CD8-positive, alpha-beta memory T cell (primary cell): ENCODE data around the gene ADCK1. TPM values are rescaled to one million over a fixed set of nuclear protein-coding genes. Genes with fewer than 3 reads are reported as not detected.
"Not testable (repeated sequence)": the region's sequence is repeated elsewhere in the genome, so short reads cannot be mapped to it uniquely, and the experiment has no call there.

ENCODE experiments used
- CTCF ChIA-PET: fragments of 350-600 bp; sonication (Branson Sonifier 250); formaldehyde crosslinking; loops from one replicate; lab custom pipeline; 2021; ENCODE audit warnings: antibody characterized with exemption; lab: Charles Lee
- POLR2A ChIA-PET: fragments of 350-600 bp; sonication (Branson Sonifier 250); formaldehyde crosslinking; loops from one replicate; lab custom pipeline; 2021; ENCODE audit warnings: antibody characterized with exemption; lab: Charles Lee
- DNase-seq, 5 donors: peaks; one replicate each; pipeline versions ENCODE4 v3.0.0 to v3.0.0-alpha.2; 2020 to 2022; ENCODE audit warnings: mixed read lengths in 1 of 5
- H3K27ac ChIP-seq: one replicate; pipeline ENCODE4 v1.7.0; 2013; ENCODE audit warnings: low read depth, mild to moderate bottlenecking, low read length, moderate library complexity
- H3K27me3 ChIP-seq: 2 replicates; pipeline ENCODE4 v1.7.0; 2013; ENCODE audit warnings: low read length, mild to moderate bottlenecking; ENCODE audit not compliant: insufficient read depth, poor library complexity, severe bottlenecking
- H3K36me3 ChIP-seq: 2 replicates; pipeline ENCODE4 v1.7.0; 2013; ENCODE audit warnings: mild to moderate bottlenecking, low read length, moderate library complexity; ENCODE audit not compliant: insufficient read depth
- H3K4me1 ChIP-seq: 2 replicates; pipeline ENCODE4 v1.7.0; 2013; ENCODE audit warnings: mild to moderate bottlenecking, low read length, moderate library complexity; ENCODE audit not compliant: insufficient read depth
- H3K4me3 ChIP-seq: 2 replicates; pipeline ENCODE4 v1.7.0; 2013; ENCODE audit warnings: mild to moderate bottlenecking, low read length
- H3K9me3 ChIP-seq: 2 replicates; pipeline ENCODE4 v1.7.0; 2013; ENCODE audit warnings: mild to moderate bottlenecking, low read length
- H3K27ac Mint-ChIP-seq, 8 donors: one replicate each; pipeline ENCODE4 v1.8.0; 2020 to 2021; ENCODE audit warnings: mixed read lengths in 8 of 8, mild to moderate bottlenecking in 6 of 8, inconsistent platforms in 3 of 8, moderate library complexity in 3 of 8
- H3K27me3 Mint-ChIP-seq, 2 donors: one replicate each; pipeline ENCODE4 v1.8.0; 2020 to 2021; ENCODE audit warnings: mixed read lengths in 2 of 2, mild to moderate bottlenecking in 1 of 2, moderate library complexity in 1 of 2
- H3K36me3 Mint-ChIP-seq, 3 donors: one replicate each; pipeline ENCODE4 v1.8.0; 2020 to 2021; ENCODE audit warnings: mixed read lengths in 3 of 3, inconsistent platforms in 1 of 3, mild to moderate bottlenecking in 1 of 3
- H3K4me1 Mint-ChIP-seq, 3 donors: one replicate each; pipeline ENCODE4 v1.8.0; 2020 to 2021; ENCODE audit warnings: mixed read lengths in 3 of 3, inconsistent platforms in 1 of 3, mild to moderate bottlenecking in 1 of 3
- H3K4me3 Mint-ChIP-seq, 7 donors: one replicate each; pipeline ENCODE4 v1.8.0; 2020 to 2021; ENCODE audit warnings: mixed read lengths in 7 of 7, mild to moderate bottlenecking in 6 of 7, moderate library complexity in 4 of 7, inconsistent platforms in 2 of 7
- H3K9me3 Mint-ChIP-seq, 5 donors: one replicate each; pipeline ENCODE4 v1.8.0; 2020 to 2022; ENCODE audit warnings: mixed read lengths in 5 of 5, mild to moderate bottlenecking in 3 of 5, moderate library complexity in 2 of 5, inconsistent platforms in 1 of 5
- polyA plus RNA-seq: library from polyadenylated mRNA; unstranded; fragments of 300-500 nt; fragmentation: Illumina TruSeq; gene quantifications from one replicate; pipeline ENCODE4 v1.2.3, GENCODE V29; 2021
- total RNA-seq, 2 experiments: library from RNA; stranded (reverse); gene quantifications; one replicate each; pipeline ENCODE4 v1.2.3, GENCODE V29; 2021

The ADCK1 gene
- total and polyA plus RNA-seq, 3 experiments from 2014 or later, result 4.2 to 7.5 (median 5.9) TPM

- POLR2A ChIA-PET, result no interaction called here
- Histone ChIP-seq H3K27me3 (no peaks in the 10 kb centered on the region), H3K4me3 (no peak overlapping the region), H3K27ac (no peak overlapping the region), H3K4me1 (no peaks in the 10 kb centered on the region), H3K9me3 (no peaks in the 10 kb centered on the region), H3K36me3 (no peaks in the 10 kb centered on the region)
- Mint-ChIP-seq H3K9me3 (no peaks in the 10 kb centered on the region), H3K4me1 (no peaks in the 10 kb centered on the region), H3K27ac (no peak overlapping the region), H3K36me3 (peaks cover 5 to 26% (median 8%) of the 10 kb centered on the region in 3 donors), H3K27me3 (no peaks in the 10 kb centered on the region), H3K4me3 (no peak overlapping the region)
- DNase-seq, result no peak
- CTCF ChIA-PET, result no interaction called here
Observed at GRCh38 chr14:77882636-77883035, 82.7 kb downstream of the ADCK1 start.

GRCh38 chr14:77883131-77883846 is 83.4 kb downstream of the ADCK1 start:
- ChIA-PET POLR2A (no interaction called here), CTCF (no interaction called here)
- Histone ChIP-seq H3K27me3 (no peaks in the 10 kb centered on the region), H3K4me3 (no peak overlapping the region), H3K27ac (no peak overlapping the region), H3K4me1 (no peaks in the 10 kb centered on the region), H3K36me3 (no peaks in the 10 kb centered on the region), H3K9me3 (no peaks in the 10 kb centered on the region)
- peaks cover 0 to 3% (median under 1%) of the 10 kb centered on the region in 5 donors for H3K9me3 Mint-ChIP-seq
- H3K4me3 Mint-ChIP-seq, result no peak overlapping the region
- peaks cover 10 to 30% (median 15%) of the 10 kb centered on the region in 3 donors for H3K36me3 Mint-ChIP-seq
- no peak for DNase-seq
- no peak overlapping the region for H3K27ac Mint-ChIP-seq
- no peaks in the 10 kb centered on the region for H3K4me1 Mint-ChIP-seq
- H3K27me3 Mint-ChIP-seq, result no peaks in the 10 kb centered on the region

- Mint-ChIP-seq H3K9me3 (peaks cover 0 to 7% (median 2%) of the 10 kb centered on the region in 5 donors), H3K27me3 (no peaks in the 10 kb centered on the region), H3K4me1 (no peaks in the 10 kb centered on the region), H3K36me3 (peaks cover 14 to 35% (median 20%) of the 10 kb centered on the region in 3 donors), H3K27ac (no peak overlapping the region), H3K4me3 (no peak overlapping the region)
- H3K27ac ChIP-seq, result no peak overlapping the region
- ChIA-PET CTCF (no interaction called here), POLR2A (no interaction called here)
- H3K4me1 ChIP-seq, result no peaks in the 10 kb centered on the region
- no peak for DNase-seq
- no peak overlapping the region for H3K4me3 ChIP-seq
- no peaks in the 10 kb centered on the region for H3K9me3 ChIP-seq
- no peaks in the 10 kb centered on the region for H3K36me3 ChIP-seq
- H3K27me3 ChIP-seq, result no peaks in the 10 kb centered on the region
Observed at GRCh38 chr14:77883847-77884238, 83.9 kb downstream of the ADCK1 start.

GRCh38 chr14:77885367-77885766 is 85.5 kb downstream of the ADCK1 start:
- peaks cover 24 to 50% (median 26%) of the 10 kb centered on the region in 3 donors for H3K36me3 Mint-ChIP-seq
- Histone ChIP-seq H3K36me3 (no peaks in the 10 kb centered on the region), H3K27ac (no peak overlapping the region), H3K4me1 (no peaks in the 10 kb centered on the region), H3K9me3 (no peaks in the 10 kb centered on the region), H3K4me3 (no peak overlapping the region), H3K27me3 (no peaks in the 10 kb centered on the region)
- DNase-seq, result no peak
- H3K4me1 Mint-ChIP-seq, result no peaks in the 10 kb centered on the region
- POLR2A ChIA-PET, result no interaction called here
- CTCF ChIA-PET, result no interaction called here
- H3K4me3 Mint-ChIP-seq, result no peak overlapping the region
- H3K27ac Mint-ChIP-seq, result no peak overlapping the region
- H3K27me3 Mint-ChIP-seq, result no peaks in the 10 kb centered on the region
- peaks cover 0 to 12% (median 2%) of the 10 kb centered on the region in 5 donors for H3K9me3 Mint-ChIP-seq

GRCh38 chr14:77886010-77886409 is 86.1 kb downstream of the ADCK1 start:
- no peak overlapping the region for H3K27ac Mint-ChIP-seq
- H3K36me3 Mint-ChIP-seq, result peaks cover 24 to 52% (median 26%) of the 10 kb centered on the region in 3 donors
- H3K27me3 ChIP-seq, result no peaks in the 10 kb centered on the region
- no peaks in the 10 kb centered on the region for H3K4me1 Mint-ChIP-seq
- H3K27me3 Mint-ChIP-seq, result no peaks in the 10 kb centered on the region
- no peak for DNase-seq
- no peak overlapping the region for H3K4me3 Mint-ChIP-seq
- H3K4me1 ChIP-seq, result no peaks in the 10 kb centered on the region
- H3K36me3 ChIP-seq, result no peaks in the 10 kb centered on the region
- no peak overlapping the region for H3K27ac ChIP-seq
- no peak overlapping the region for H3K4me3 ChIP-seq
- H3K9me3 Mint-ChIP-seq, result peaks cover 0 to 12% (median 2%) of the 10 kb centered on the region in 5 donors
- H3K9me3 ChIP-seq, result no peaks in the 10 kb centered on the region
- ChIA-PET CTCF (no interaction called here), POLR2A (no interaction called here)

- POLR2A ChIA-PET, DNase-seq, H3K27ac ChIP-seq, H3K4me3 Mint-ChIP-seq, H3K36me3 ChIP-seq, CTCF ChIA-PET, H3K27me3 ChIP-seq, H3K4me3 ChIP-seq, H3K9me3 ChIP-seq, H3K4me1 ChIP-seq, H3K4me1 Mint-ChIP-seq, H3K27ac Mint-ChIP-seq, H3K27me3 Mint-ChIP-seq: not testable (repeated sequence)
- H3K9me3 Mint-ChIP-seq, result peaks cover 0 to 12% (median 2%) of the 10 kb centered on the region in 5 donors
- H3K36me3 Mint-ChIP-seq, result peaks cover 27 to 59% (median 30%) of the 10 kb centered on the region in 3 donors
Observed at GRCh38 chr14:77888903-77889302, 89.0 kb downstream of the ADCK1 start.

- no peaks in the 10 kb centered on the region for H3K4me1 Mint-ChIP-seq
- peaks cover 27 to 57% (median 30%) of the 10 kb centered on the region in 3 donors for H3K36me3 Mint-ChIP-seq
- CTCF ChIA-PET, result no interaction called here
- Histone ChIP-seq H3K27ac (no peak overlapping the region), H3K9me3 (no peaks in the 10 kb centered on the region), H3K36me3 (no peaks in the 10 kb centered on the region), H3K4me3 (no peak overlapping the region), H3K27me3 (no peaks in the 10 kb centered on the region), H3K4me1 (no peaks in the 10 kb centered on the region)
- DNase-seq, result no peak
- H3K9me3 Mint-ChIP-seq, result peaks cover 0 to 12% (median 2%) of the 10 kb centered on the region in 5 donors
- peak overlapping the region in 1 of 8 donors; percentile 1 for H3K27ac Mint-ChIP-seq
- H3K4me3 Mint-ChIP-seq, result no peak overlapping the region
- POLR2A ChIA-PET, result no interaction called here
- no peaks in the 10 kb centered on the region for H3K27me3 Mint-ChIP-seq
Observed at GRCh38 chr14:77889971-77890442, 90.1 kb downstream of the ADCK1 start.

- no peak overlapping the region for H3K27ac ChIP-seq
- no peaks in the 10 kb centered on the region for H3K27me3 Mint-ChIP-seq
- H3K36me3 Mint-ChIP-seq, result peaks cover 27 to 49% (median 32%) of the 10 kb centered on the region in 3 donors
- no peak overlapping the region for H3K4me3 Mint-ChIP-seq
- DNase-seq, result no peak
- no peaks in the 10 kb centered on the region for H3K4me1 Mint-ChIP-seq
- peaks cover 0 to 12% (median 2%) of the 10 kb centered on the region in 5 donors for H3K9me3 Mint-ChIP-seq
- no peak overlapping the region for H3K4me3 ChIP-seq
- no peaks in the 10 kb centered on the region for H3K9me3 ChIP-seq
- H3K27me3 ChIP-seq, result no peaks in the 10 kb centered on the region
- no peak overlapping the region for H3K27ac Mint-ChIP-seq
- no peaks in the 10 kb centered on the region for H3K4me1 ChIP-seq
- CTCF ChIA-PET, result no interaction called here
- POLR2A ChIA-PET, result no interaction called here
- H3K36me3 ChIP-seq, result no peaks in the 10 kb centered on the region
Observed at GRCh38 chr14:77890873-77891272, 91.0 kb downstream of the ADCK1 start.
